ENCODE data around the gene S100A16. TPM values are rescaled to one million over a fixed set of nuclear protein-coding genes. Genes with fewer than 3 reads are reported as not detected.
"Not testable (repeated sequence)": the region's sequence is repeated elsewhere in the genome, so short reads cannot be mapped to it uniquely, and the experiment has no call there.

The S100A16 gene
- total RNA-seq, 3 donors from 2014 or later (not counting 1 experiment from before 2014, with no cell fraction given) = not detected

DNA sequence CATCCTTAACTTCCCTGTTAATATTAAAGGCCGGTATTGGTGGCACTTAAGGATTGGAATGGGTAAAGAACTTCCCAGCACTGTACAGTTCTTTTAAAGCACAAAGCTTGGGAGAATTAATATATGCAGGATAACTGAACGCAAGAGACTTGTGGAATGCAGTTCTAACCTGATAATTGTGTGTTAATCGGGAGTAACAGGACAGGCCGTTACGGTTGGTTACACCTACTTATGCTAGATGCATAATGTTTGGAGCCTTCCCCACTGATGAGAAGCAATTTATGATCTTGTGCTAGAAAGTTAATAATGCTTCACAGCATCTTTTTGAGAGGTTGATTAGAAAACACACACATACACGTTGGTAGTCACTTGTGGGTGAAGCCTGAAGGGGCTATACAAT is 27.9 kb upstream of the S100A16 start:
- Mint-ChIP-seq H3K4me1 (peaks cover 38 to 49% of the 10 kb centered on the region in 2 donors), H3K36me3 (peaks cover 43% of the 10 kb centered on the region), H3K9me3 (no peaks in the 10 kb centered on the region), H3K4me3 (no peak overlapping the region), H3K27me3 (ENCODE audit: low read depth in 2 of 2) (no peaks in the 10 kb centered on the region), H3K27ac (peak overlapping the region; percentile 14 to 57)
- Histone ChIP-seq H3K4me1 (ENCODE audit: control insufficient read depth, insufficient read depth, low read length) (peaks cover 4% of the 10 kb centered on the region), H3K4me3 (ENCODE audit: low read length) (no peak overlapping the region), H3K27ac (ENCODE audit: low read length) (no peak overlapping the region), H3K36me3 (ENCODE audit: control insufficient read depth, insufficient read depth, low read length) (peaks cover 97% of the 10 kb centered on the region), H3K9me3 (ENCODE audit: control insufficient read depth, insufficient read depth, low read length) (no peaks in the 10 kb centered on the region), H3K27me3 (ENCODE audit: control insufficient read depth, insufficient read depth, low read length) (no peaks in the 10 kb centered on the region)
- DNase-seq = no peak
- no peak for ATAC-seq
- TF ChIP-seq CTCF (IDR thresholded peaks at IDR 0.05) = no peak
- intact Hi-C loops (cut with micrococcal nuclease) = no loop called here
- WGBS (ENCODE audit: insufficient coverage) = 91% methylated on average over 5 of the region's 6 CpGs

DNA sequence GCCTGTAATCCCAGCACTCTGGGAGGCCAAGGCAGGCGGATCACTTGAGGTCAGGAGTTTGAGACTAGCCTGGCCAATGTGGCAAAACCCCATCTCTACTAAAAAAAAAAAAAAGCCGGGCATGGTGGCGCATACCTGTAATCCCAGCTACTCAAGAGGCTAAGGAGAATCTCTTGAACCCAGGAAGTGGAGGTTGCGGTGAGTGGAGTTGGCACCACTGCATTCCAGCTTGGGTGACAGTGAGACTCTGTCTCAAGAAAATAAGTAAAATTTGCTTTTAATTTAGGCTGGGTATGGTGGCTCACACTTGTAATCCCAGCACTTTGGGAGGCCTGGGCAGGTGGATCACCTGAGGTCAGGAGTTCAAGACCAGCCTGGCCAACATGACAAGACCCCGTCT is 27.3 kb upstream of the S100A16 start:
- H3K4me3 Mint-ChIP-seq; intact Hi-C loops (cut with micrococcal nuclease); H3K27me3 ChIP-seq (ENCODE audit: control insufficient read depth, insufficient read depth, low read length); H3K27ac Mint-ChIP-seq; ATAC-seq; H3K9me3 ChIP-seq (ENCODE audit: control insufficient read depth, insufficient read depth, low read length); H3K27me3 Mint-ChIP-seq (ENCODE audit: low read depth in 2 of 2); H3K9me3 Mint-ChIP-seq; DNase-seq; H3K27ac ChIP-seq (ENCODE audit: low read length); H3K4me3 ChIP-seq (ENCODE audit: low read length): not testable (repeated sequence)
- Histone ChIP-seq H3K4me1 (ENCODE audit: control insufficient read depth, insufficient read depth, low read length) (peaks cover 11% of the 10 kb centered on the region), H3K36me3 (ENCODE audit: control insufficient read depth, insufficient read depth, low read length) (peaks cover 91% of the 10 kb centered on the region)
- H3K36me3 Mint-ChIP-seq = peaks cover 36% of the 10 kb centered on the region
- peaks cover 32 to 44% of the 10 kb centered on the region in 2 donors for H3K4me1 Mint-ChIP-seq
- WGBS (ENCODE audit: insufficient coverage) = 98% methylated on average over 5 of the region's 5 CpGs

DNA sequence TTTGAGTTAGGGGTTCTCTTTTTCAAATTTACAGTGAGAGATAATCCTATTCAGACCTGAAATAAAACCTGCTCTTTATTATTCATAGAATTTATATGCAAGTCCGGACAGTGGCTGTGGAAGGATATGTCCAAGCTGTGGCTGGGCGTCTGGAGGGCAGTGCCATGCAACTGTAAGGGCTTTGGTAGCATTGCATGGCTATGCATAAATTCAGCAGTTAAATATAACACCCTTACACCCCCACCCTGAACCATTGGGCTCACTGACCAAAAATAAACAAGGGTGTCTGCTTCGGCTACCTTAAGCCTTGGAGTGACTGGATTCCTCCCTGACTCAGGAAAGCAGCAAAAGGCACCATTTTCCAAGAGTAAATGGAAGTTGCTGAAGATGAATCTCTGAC is 26.3 kb upstream of the S100A16 start:
- Mint-ChIP-seq H3K9me3 (no peaks in the 10 kb centered on the region), H3K27ac (no peak overlapping the region), H3K4me3 (no peak overlapping the region), H3K36me3 (peaks cover 35% of the 10 kb centered on the region), H3K4me1 (peaks cover 34 to 41% of the 10 kb centered on the region in 2 donors), H3K27me3 (ENCODE audit: low read depth in 2 of 2) (no peaks in the 10 kb centered on the region)
- Histone ChIP-seq H3K27ac (ENCODE audit: low read length) (no peak overlapping the region), H3K9me3 (ENCODE audit: control insufficient read depth, insufficient read depth, low read length) (no peaks in the 10 kb centered on the region), H3K4me3 (ENCODE audit: low read length) (no peak overlapping the region), H3K27me3 (ENCODE audit: control insufficient read depth, insufficient read depth, low read length) (no peaks in the 10 kb centered on the region), H3K4me1 (ENCODE audit: control insufficient read depth, insufficient read depth, low read length) (peaks cover 17% of the 10 kb centered on the region), H3K36me3 (ENCODE audit: control insufficient read depth, insufficient read depth, low read length) (peaks cover 82% of the 10 kb centered on the region)
- DNase-seq = no peak
- intact Hi-C loops (cut with micrococcal nuclease) = no loop called here
- TF ChIP-seq CTCF (IDR thresholded peaks at IDR 0.05) = no peak
- WGBS (ENCODE audit: insufficient coverage) = 98% methylated on average over 3 of the region's 3 CpGs
- no peak for ATAC-seq

DNA sequence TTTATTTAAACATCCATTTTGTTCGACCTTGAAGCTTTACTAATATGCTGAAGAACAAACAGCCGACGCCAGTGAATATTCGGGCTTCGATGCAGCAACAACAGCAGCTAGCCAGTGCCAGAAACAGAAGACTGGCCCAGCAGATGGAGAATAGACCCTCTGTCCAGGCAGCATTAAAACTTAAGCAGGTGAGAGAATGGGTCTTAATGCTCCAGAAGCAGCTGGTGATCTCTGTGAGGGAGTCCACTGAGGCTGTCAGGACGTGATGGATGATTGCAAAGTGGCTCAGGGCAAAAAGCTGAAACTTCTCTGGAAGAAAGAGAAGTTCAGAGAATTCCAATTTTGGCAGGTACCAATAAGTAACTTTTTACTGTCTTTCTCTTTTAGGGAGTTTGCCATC is 25.3 kb upstream of the S100A16 start:
- no peaks in the 10 kb centered on the region for H3K9me3 ChIP-seq (ENCODE audit: control insufficient read depth, insufficient read depth, low read length)
- no peak for TF ChIP-seq CTCF (IDR thresholded peaks at IDR 0.05)
- H3K36me3 Mint-ChIP-seq = peaks cover 25% of the 10 kb centered on the region
- peaks cover 21% of the 10 kb centered on the region for H3K4me1 ChIP-seq (ENCODE audit: control insufficient read depth, insufficient read depth, low read length)
- H3K27ac ChIP-seq (ENCODE audit: low read length) = no peak overlapping the region
- no peaks in the 10 kb centered on the region for H3K27me3 Mint-ChIP-seq (ENCODE audit: low read depth in 2 of 2)
- H3K9me3 Mint-ChIP-seq = no peaks in the 10 kb centered on the region
- intact Hi-C loops (cut with micrococcal nuclease) = no loop called here
- H3K27ac Mint-ChIP-seq = no peak overlapping the region
- H3K36me3 ChIP-seq (ENCODE audit: control insufficient read depth, insufficient read depth, low read length) = peaks cover 73% of the 10 kb centered on the region
- no peak for DNase-seq
- H3K4me3 Mint-ChIP-seq = no peak overlapping the region
- 94% methylated on average over 6 of the region's 6 CpGs for WGBS (ENCODE audit: insufficient coverage)
- no peak for ATAC-seq
- H3K4me3 ChIP-seq (ENCODE audit: low read length) = no peak overlapping the region
- H3K27me3 ChIP-seq (ENCODE audit: control insufficient read depth, insufficient read depth, low read length) = no peaks in the 10 kb centered on the region
- H3K4me1 Mint-ChIP-seq = peaks cover 29 to 41% of the 10 kb centered on the region in 2 donors

Data from natural killer cell (primary cell).